ENCODE data around the gene TENM3.

TENM3 gene

GRCh38 chr4:182291597-182292270 is 48.5 kb downstream of the TENM3 start:
- H3K4me2 ChIP-seq (ENCODE audit: low read depth, low read length, poor library complexity, severe bottlenecking), result no peak overlapping the region
- no peaks in the 10 kb centered on the region for H3K27me3 ChIP-seq (ENCODE audit: low read length)
- H3K9me2 ChIP-seq (replicated peaks; ENCODE audit: insufficient read depth, low read length), result no peaks in the 10 kb centered on the region
- H3K36me3 ChIP-seq (ENCODE audit: low read length), result no peaks in the 10 kb centered on the region
- H3K9me3 ChIP-seq (ENCODE audit: insufficient read depth, low read length), result no peaks in the 10 kb centered on the region
- no peak overlapping the region for H2AFZ ChIP-seq (ENCODE audit: low read depth, low read length, severe bottlenecking)
- no peaks in the 10 kb centered on the region for H3F3A ChIP-seq (ENCODE audit: insufficient read depth)
- H3K79me2 ChIP-seq (ENCODE audit: insufficient read depth, low read length), result no peaks in the 10 kb centered on the region
- H3K9ac ChIP-seq (ENCODE audit: low read length), result no peak overlapping the region
- H4K20me1 ChIP-seq (ENCODE audit: low read depth, low read length), result no peaks in the 10 kb centered on the region
- TF ChIP-seq, protein P1, sequence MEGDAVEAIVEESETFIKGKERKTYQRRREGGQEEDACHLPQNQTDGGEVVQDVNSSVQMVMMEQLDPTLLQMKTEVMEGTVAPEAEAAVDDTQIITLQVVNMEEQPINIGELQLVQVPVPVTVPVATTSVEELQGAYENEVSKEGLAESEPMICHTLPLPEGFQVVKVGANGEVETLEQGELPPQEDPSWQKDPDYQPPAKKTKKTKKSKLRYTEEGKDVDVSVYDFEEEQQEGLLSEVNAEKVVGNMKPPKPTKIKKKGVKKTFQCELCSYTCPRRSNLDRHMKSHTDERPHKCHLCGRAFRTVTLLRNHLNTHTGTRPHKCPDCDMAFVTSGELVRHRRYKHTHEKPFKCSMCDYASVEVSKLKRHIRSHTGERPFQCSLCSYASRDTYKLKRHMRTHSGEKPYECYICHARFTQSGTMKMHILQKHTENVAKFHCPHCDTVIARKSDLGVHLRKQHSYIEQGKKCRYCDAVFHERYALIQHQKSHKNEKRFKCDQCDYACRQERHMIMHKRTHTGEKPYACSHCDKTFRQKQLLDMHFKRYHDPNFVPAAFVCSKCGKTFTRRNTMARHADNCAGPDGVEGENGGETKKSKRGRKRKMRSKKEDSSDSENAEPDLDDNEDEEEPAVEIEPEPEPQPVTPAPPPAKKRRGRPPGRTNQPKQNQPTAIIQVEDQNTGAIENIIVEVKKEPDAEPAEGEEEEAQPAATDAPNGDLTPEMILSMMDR (IDR thresholded peaks at IDR 0.05; ENCODE audit: insufficient read depth, low read length, poor library complexity, severe bottlenecking), result no peak
- TF ChIP-seq EZH2phosphoT487 (conservative IDR thresholded peaks at IDR 0.05; ENCODE audit: low read length), result no peak
- no peak overlapping the region for H3K27ac ChIP-seq (ENCODE audit: low read depth, low read length)
- no peak overlapping the region for H3K4me3 ChIP-seq (ENCODE audit: insufficient read depth, low read length, poor library complexity, severe bottlenecking)

DNA sequence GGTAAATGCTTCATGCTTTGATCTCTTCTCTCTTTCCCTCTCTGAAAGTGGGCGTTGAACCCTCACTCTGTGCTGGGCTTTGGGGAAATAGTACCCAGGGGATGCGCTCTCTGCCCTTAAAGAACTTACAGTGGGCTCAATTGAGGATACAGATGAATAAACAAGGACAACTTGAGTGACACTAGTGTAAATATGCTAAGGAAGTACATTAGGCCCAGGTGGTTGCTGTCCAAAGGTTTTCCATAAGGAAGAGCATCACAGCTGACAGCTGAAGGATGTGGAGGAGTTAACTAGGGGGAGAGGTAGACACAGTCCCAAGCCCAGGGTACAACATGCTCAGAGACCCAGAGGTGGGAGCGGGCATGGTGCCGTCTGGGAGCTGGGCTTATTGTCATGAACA is 49.4 kb downstream of the TENM3 start:
- no peak overlapping the region for H3K4me3 ChIP-seq (ENCODE audit: insufficient read depth, low read length, poor library complexity, severe bottlenecking)
- H3F3A ChIP-seq (ENCODE audit: insufficient read depth), result no peaks in the 10 kb centered on the region
- H3K9ac ChIP-seq (ENCODE audit: low read length), result no peak overlapping the region
- no peaks in the 10 kb centered on the region for H3K36me3 ChIP-seq (ENCODE audit: low read length)
- TF ChIP-seq, protein P1 (IDR thresholded peaks at IDR 0.05; ENCODE audit: insufficient read depth, low read length, poor library complexity, severe bottlenecking), result no peak
- no peak for TF ChIP-seq EZH2phosphoT487 (conservative IDR thresholded peaks at IDR 0.05; ENCODE audit: low read length)
- no peaks in the 10 kb centered on the region for H3K9me3 ChIP-seq (ENCODE audit: insufficient read depth, low read length)
- no peaks in the 10 kb centered on the region for H4K20me1 ChIP-seq (ENCODE audit: low read depth, low read length)
- no peaks in the 10 kb centered on the region for H3K9me2 ChIP-seq (replicated peaks; ENCODE audit: insufficient read depth, low read length)
- no peak overlapping the region for H3K4me2 ChIP-seq (ENCODE audit: low read depth, low read length, poor library complexity, severe bottlenecking)
- no peak overlapping the region for H3K27ac ChIP-seq (ENCODE audit: low read depth, low read length)
- H3K27me3 ChIP-seq (ENCODE audit: low read length), result no peaks in the 10 kb centered on the region
- H3K79me2 ChIP-seq (ENCODE audit: insufficient read depth, low read length), result no peaks in the 10 kb centered on the region
- no peak overlapping the region for H2AFZ ChIP-seq (ENCODE audit: low read depth, low read length, severe bottlenecking)

- H3K27ac ChIP-seq (ENCODE audit: low read depth, low read length), result no peak overlapping the region
- H3K36me3 ChIP-seq (ENCODE audit: low read length), result no peaks in the 10 kb centered on the region
- no peak overlapping the region for H3K9ac ChIP-seq (ENCODE audit: low read length)
- H2AFZ ChIP-seq (ENCODE audit: low read depth, low read length, severe bottlenecking), result no peak overlapping the region
- H3F3A ChIP-seq (ENCODE audit: insufficient read depth), result no peaks in the 10 kb centered on the region
- no peaks in the 10 kb centered on the region for H3K27me3 ChIP-seq (ENCODE audit: low read length)
- H3K9me3 ChIP-seq (ENCODE audit: insufficient read depth, low read length), result no peaks in the 10 kb centered on the region
- no peak for TF ChIP-seq EZH2phosphoT487 (conservative IDR thresholded peaks at IDR 0.05; ENCODE audit: low read length)
- TF ChIP-seq, protein P1 (IDR thresholded peaks at IDR 0.05; ENCODE audit: insufficient read depth, low read length, poor library complexity, severe bottlenecking), result no peak
- no peaks in the 10 kb centered on the region for H4K20me1 ChIP-seq (ENCODE audit: low read depth, low read length)
- no peak overlapping the region for H3K4me3 ChIP-seq (ENCODE audit: insufficient read depth, low read length, poor library complexity, severe bottlenecking)
- H3K4me2 ChIP-seq (ENCODE audit: low read depth, low read length, poor library complexity, severe bottlenecking), result no peak overlapping the region
- H3K79me2 ChIP-seq (ENCODE audit: insufficient read depth, low read length), result no peaks in the 10 kb centered on the region
- no peaks in the 10 kb centered on the region for H3K9me2 ChIP-seq (replicated peaks; ENCODE audit: insufficient read depth, low read length)
Observed at GRCh38 chr4:182293691-182294255, 50.6 kb downstream of the TENM3 start.
